Fibroblast of mammary gland (primary cell): ENCODE measurements around the gene FGB.

Experiments used
- DNase-seq: peaks from one replicate; pipeline ENCODE4 v3.0.0-alpha.2; 2010; ENCODE audit warnings: low read depth
- H3K4me3 ChIP-seq: 2 replicates; pipeline ENCODE4 v1.5.1; 2011; ENCODE audit warnings: low read depth, mild to moderate bottlenecking, low read length, moderate library complexity; ENCODE audit not compliant: control insufficient read depth
- CTCF ChIP-seq: conservative IDR thresholded peaks from 2 replicates; pipeline ENCODE4 v1.5.1; 2011; ENCODE audit warnings: low read depth, low read length, inconsistent platforms; ENCODE audit not compliant: control insufficient read depth, insufficient read depth

Gene FGB

GRCh38 chr4:154578919-154579318 is 16.1 kb downstream of the FGB start:
- no peak for TF ChIP-seq CTCF
- no peak overlapping the region for H3K4me3 ChIP-seq
- DNase-seq = peak; percentile 4

- TF ChIP-seq CTCF = no peak
- H3K4me3 ChIP-seq = no peak overlapping the region
- DNase-seq = no peak
Measured at GRCh38 chr4:154579927-154580326, 17.1 kb downstream of the FGB start.

- no peak for TF ChIP-seq CTCF
- no peak overlapping the region for H3K4me3 ChIP-seq
- no peak for DNase-seq
Measured at GRCh38 chr4:154582723-154583122, 19.9 kb downstream of the FGB start.

- no peak overlapping the region for H3K4me3 ChIP-seq
- DNase-seq = no peak
- no peak for TF ChIP-seq CTCF
Measured at GRCh38 chr4:154583230-154583629, 20.4 kb downstream of the FGB start.

GRCh38 chr4:154583677-154584076 is 20.9 kb downstream of the FGB start:
- no peak overlapping the region for H3K4me3 ChIP-seq
- no peak for DNase-seq
- TF ChIP-seq CTCF = no peak

GRCh38 chr4:154584259-154584658 is 21.4 kb downstream of the FGB start:
- no peak for TF ChIP-seq CTCF
- H3K4me3 ChIP-seq = no peak overlapping the region
- DNase-seq = no peak

GRCh38 chr4:154585369-154586018 is 22.7 kb downstream of the FGB start:
- no peak for TF ChIP-seq CTCF
- no peak overlapping the region for H3K4me3 ChIP-seq
- no peak for DNase-seq
